ENCODE measurements around the gene PAQR8. TPM values are rescaled to one million over a fixed set of nuclear protein-coding genes. Genes with fewer than 3 reads are reported as not detected.

PAQR8 gene, protein sequence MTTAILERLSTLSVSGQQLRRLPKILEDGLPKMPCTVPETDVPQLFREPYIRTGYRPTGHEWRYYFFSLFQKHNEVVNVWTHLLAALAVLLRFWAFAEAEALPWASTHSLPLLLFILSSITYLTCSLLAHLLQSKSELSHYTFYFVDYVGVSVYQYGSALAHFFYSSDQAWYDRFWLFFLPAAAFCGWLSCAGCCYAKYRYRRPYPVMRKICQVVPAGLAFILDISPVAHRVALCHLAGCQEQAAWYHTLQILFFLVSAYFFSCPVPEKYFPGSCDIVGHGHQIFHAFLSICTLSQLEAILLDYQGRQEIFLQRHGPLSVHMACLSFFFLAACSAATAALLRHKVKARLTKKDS
- total RNA-seq, result 4.2 and 4.5 TPM in 2 replicates

GRCh38 chr6:52361945-52362442, at the start of gene PAQR8:
Gene PAQR8 (plus strand): TSS chr6:52362151. CDS start chr6:52403214, 41,063 bp downstream.

GRCh38 chr6:52419809-52420667, 58.1 kb downstream of the PAQR8 start, which contains the start of gene EFHC1:
Gene EFHC1 (plus strand): TSS chr6:52420342. CDS start chr6:52420411, 69 bp downstream.

Other genes starting within 250 kb of the PAQR8 start
- gene IL17A, start 175.8 kb upstream of the PAQR8 start, total RNA-seq, result not detected in 2 replicates
- not detected in 2 replicates for gene IL17F, start 117.7 kb upstream of the PAQR8 start, total RNA-seq
- gene MCM3, start 77.4 kb upstream of the PAQR8 start, total RNA-seq, result 87.3 and 99.9 TPM in 2 replicates
- gene EFHC1, start 58.2 kb downstream of the PAQR8 start, total RNA-seq, result 15.2 and 15.5 TPM in 2 replicates
- gene TRAM2, start 214.9 kb downstream of the PAQR8 start, total RNA-seq, result 84.1 and 90.4 TPM in 2 replicates